IMR-90 (cell line): Measurements from ENCODE around the gene PRM2. TPM values are rescaled to one million over a fixed set of nuclear protein-coding genes. Genes with fewer than 3 reads are reported as not detected.
A peak's percentile ranks its signal among the peaks of the same experiment; 100 is the strongest.

Source experiments
- CHD1 ChIP-seq: IDR thresholded peaks from 2 replicates; pipeline ENCODE4 v1.6.1; 2012; ENCODE audit warnings: low read depth, low read length, improper control_type of control experiment
- ELK1 ChIP-seq: fragments of 150-350 bp; IDR thresholded peaks from 2 replicates; pipeline ENCODE4 v1.6.1; 2016; ENCODE audit warnings: low read depth, mild to moderate bottlenecking, low read length, moderate library complexity, borderline replicate concordance
- FOS ChIP-seq: fragments of 150-350 bp; IDR thresholded peaks from 2 replicates; pipeline ENCODE4 v1.6.1; 2016; ENCODE audit warnings: low read depth, low read length
- MAFK ChIP-seq: IDR thresholded peaks from 2 replicates; pipeline ENCODE4 v1.6.1; 2012; ENCODE audit warnings: low read depth, low read length, improper control_type of control experiment
- NFE2L2 ChIP-seq: fragments of 150-350 bp; IDR thresholded peaks from 2 replicates; pipeline ENCODE4 v1.6.1; 2016; ENCODE audit warnings: low read depth, mild to moderate bottlenecking, low read length
- RFX5 ChIP-seq: IDR thresholded peaks from 2 replicates; pipeline ENCODE4 v1.8.0; 2012; ENCODE audit warnings: low read depth, mild to moderate bottlenecking, low read length, moderate library complexity
- polyA plus RNA-seq, 3 experiments: library from polyadenylated mRNA; depleted of rRNA; stranded (reverse); fragments of >200 nt; gene quantifications; 2 replicates each; pipeline ENCODE4 v1.2.3, GENCODE V29; 2012; ENCODE audit warnings: low replicate concordance in 1 of 3
- total RNA-seq: library from RNA; depleted of rRNA; stranded (reverse); fragments of >200 nt; gene quantifications from 2 replicates; pipeline ENCODE4 v1.2.3, GENCODE V29; 2012

The PRM2 gene
- total and polyA plus RNA-seq, 2 of the 4 experiments (the other 2 are of a cell fraction): not detected

GRCh38 chr16:11255737-11256660 is 20.3 kb downstream of the PRM2 start, which contains the start of gene SOCS1 (continued):
- TF ChIP-seq RFX5 (no peak), FOS (no peak), CHD1 (0 out of 2 replicates have a peak, but pooled peaks have one; percentile 52), ELK1 (no peak), NFE2L2 (no peak), MAFK (no peak)
